GM18870 (cell line): ENCODE data around the gene MARF1.
"Not testable (repeated sequence)": the region's sequence is repeated elsewhere in the genome, so short reads cannot be mapped to it uniquely, and the experiment has no call there.

Source experiments
- ATAC-seq: cut with Tn5 transposase; IDR thresholded peaks from one replicate; pipeline ENCODE4 v1.9.1; 2021; ENCODE audit warnings: moderate library complexity; ENCODE audit not compliant: unreplicated experiment

The MARF1 gene

GRCh38 chr16:15573896-15574613 is 68.9 kb downstream of the MARF1 start:
- ATAC-seq: not testable (repeated sequence)

- ATAC-seq: no peak
Observed at GRCh38 chr16:15573274-15573895, 69.6 kb downstream of the MARF1 start.

- no peak for ATAC-seq
Observed at GRCh38 chr16:15572329-15573001, 70.5 kb downstream of the MARF1 start.

- no peak for ATAC-seq
Observed at GRCh38 chr16:15571557-15571956, 71.4 kb downstream of the MARF1 start.

GRCh38 chr16:15570666-15571065 is 72.3 kb downstream of the MARF1 start:
- not testable (repeated sequence) for ATAC-seq

GRCh38 chr16:15567823-15568222 is 75.1 kb downstream of the MARF1 start:
- no peak for ATAC-seq

GRCh38 chr16:15566095-15566494 is 76.9 kb downstream of the MARF1 start:
- no peak for ATAC-seq

GRCh38 chr16:15564604-15565339 is 78.2 kb downstream of the MARF1 start:
- ATAC-seq: no peak

GRCh38 chr16:15559176-15559575 is 83.8 kb downstream of the MARF1 start:
- no peak for ATAC-seq

- ATAC-seq: no peak
Observed at GRCh38 chr16:15557258-15557657, 85.7 kb downstream of the MARF1 start.

- no peak for ATAC-seq
Observed at GRCh38 chr16:15556130-15556529, 86.8 kb downstream of the MARF1 start.

GRCh38 chr16:15553313-15554088 is 89.5 kb downstream of the MARF1 start:
- no peak for ATAC-seq

- no peak for ATAC-seq
Observed at GRCh38 chr16:15552507-15552906, 90.4 kb downstream of the MARF1 start.

- no peak for ATAC-seq
Observed at GRCh38 chr16:15548482-15548891, 94.5 kb downstream of the MARF1 start.

- ATAC-seq: no peak
Observed at GRCh38 chr16:15547768-15548096, 95.2 kb downstream of the MARF1 start.

- ATAC-seq: not testable (repeated sequence)
Observed at GRCh38 chr16:15547072-15547767, 95.7 kb downstream of the MARF1 start.

- no peak for ATAC-seq
Observed at GRCh38 chr16:15545544-15545943, 97.4 kb downstream of the MARF1 start.

GRCh38 chr16:15544405-15544804 is 98.5 kb downstream of the MARF1 start:
- ATAC-seq: no peak
